ENCODE results near the gene EHBP1.

DNA sequence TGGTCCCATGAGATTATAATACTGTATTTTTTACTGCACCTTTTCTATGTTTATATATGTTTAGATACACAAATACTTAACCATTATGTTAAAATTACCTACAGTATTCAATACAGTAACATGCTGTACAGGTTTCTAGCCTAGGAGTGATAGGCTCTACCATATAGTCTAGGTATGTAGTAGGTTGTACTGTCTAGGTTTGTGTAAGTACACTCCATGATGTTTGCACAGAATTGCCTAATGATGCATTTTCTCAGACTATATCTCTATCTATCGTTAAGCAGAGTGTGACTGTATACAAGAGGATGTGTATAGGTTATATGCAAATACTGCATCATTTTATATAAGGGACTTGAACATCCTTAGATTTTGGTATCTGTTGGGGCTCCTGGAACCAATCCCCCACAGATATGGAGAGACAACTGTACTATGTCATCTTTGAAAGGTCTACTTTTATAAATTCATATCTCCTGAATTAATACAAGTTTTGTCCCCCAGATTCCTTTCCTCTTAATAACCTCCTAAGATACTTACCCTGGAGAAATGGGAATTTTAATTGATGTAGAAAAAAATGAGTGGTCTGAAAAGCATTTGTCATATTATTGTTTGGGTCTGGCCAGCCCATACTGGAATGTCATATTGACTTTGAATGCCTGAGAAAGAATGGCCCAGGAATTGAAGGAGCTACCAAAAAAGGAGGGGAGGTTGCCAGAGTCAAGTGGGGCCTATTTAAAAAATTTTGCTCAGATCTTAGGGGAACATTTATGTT lies 36.6 kb downstream of the EHBP1 start:
- TF ChIP-seq, protein P1, sequence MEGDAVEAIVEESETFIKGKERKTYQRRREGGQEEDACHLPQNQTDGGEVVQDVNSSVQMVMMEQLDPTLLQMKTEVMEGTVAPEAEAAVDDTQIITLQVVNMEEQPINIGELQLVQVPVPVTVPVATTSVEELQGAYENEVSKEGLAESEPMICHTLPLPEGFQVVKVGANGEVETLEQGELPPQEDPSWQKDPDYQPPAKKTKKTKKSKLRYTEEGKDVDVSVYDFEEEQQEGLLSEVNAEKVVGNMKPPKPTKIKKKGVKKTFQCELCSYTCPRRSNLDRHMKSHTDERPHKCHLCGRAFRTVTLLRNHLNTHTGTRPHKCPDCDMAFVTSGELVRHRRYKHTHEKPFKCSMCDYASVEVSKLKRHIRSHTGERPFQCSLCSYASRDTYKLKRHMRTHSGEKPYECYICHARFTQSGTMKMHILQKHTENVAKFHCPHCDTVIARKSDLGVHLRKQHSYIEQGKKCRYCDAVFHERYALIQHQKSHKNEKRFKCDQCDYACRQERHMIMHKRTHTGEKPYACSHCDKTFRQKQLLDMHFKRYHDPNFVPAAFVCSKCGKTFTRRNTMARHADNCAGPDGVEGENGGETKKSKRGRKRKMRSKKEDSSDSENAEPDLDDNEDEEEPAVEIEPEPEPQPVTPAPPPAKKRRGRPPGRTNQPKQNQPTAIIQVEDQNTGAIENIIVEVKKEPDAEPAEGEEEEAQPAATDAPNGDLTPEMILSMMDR (IDR thresholded peaks at IDR 0.05): no peak
- TF ChIP-seq POLR2AphosphoS5 (IDR thresholded peaks at IDR 0.05) (no peak), EP300 (IDR thresholded peaks at IDR 0.05) (no peak)

All from stomach (tissue), 4 donors.